ENCODE results near the gene BAZ2B. TPM values are rescaled to one million over a fixed set of nuclear protein-coding genes. Genes with fewer than 3 reads are reported as not detected.

Gene BAZ2B
- total and polyA plus RNA-seq, 9 of the 15 experiments (the other 6 are each of a cell fraction or from before 2014, with no cell fraction given) = 7.5 to 38.6 (median 19.8) TPM

- TF ChIP-seq ARID4B (CRISPR knock-in tag; IDR thresholded peaks at IDR 0.05) (no peak), ARNT (IDR thresholded peaks at IDR 0.05) (no peak), NONO (IDR thresholded peaks at IDR 0.05; ENCODE audit: low read depth in 2 of 2, low read length in 1 of 2) (no peak), CREB3 (tag; conservative IDR thresholded peaks at IDR 0.05; ENCODE audit: low read depth) (no peak), TEAD1 (CRISPR knock-in tag; IDR thresholded peaks at IDR 0.05) (no peak), ELF1 (tag; IDR thresholded peaks at IDR 0.05) (no peak), SRSF3 (IDR thresholded peaks at IDR 0.05; ENCODE audit: insufficient read depth, low read length) (no peak)
Observed at GRCh38 chr2:159455330-159455918, 160.9 kb downstream of the BAZ2B start (continued).

Data from K562 (cell line).